ENCODE results near the gene ANKS1B.

ANKS1B gene

GRCh38 chr12:98912401-98912974 is 1072.2 kb downstream of the ANKS1B start:
- H4K20me1 ChIP-seq (ENCODE audit: insufficient read depth, low read length): no peaks in the 10 kb centered on the region
- no peaks in the 10 kb centered on the region for H3K79me2 ChIP-seq (ENCODE audit: insufficient read depth, low read length)
- no peaks in the 10 kb centered on the region for H3K4me1 ChIP-seq (ENCODE audit: insufficient read depth, low read length, severe bottlenecking)
- no peaks in the 10 kb centered on the region for H3F3A ChIP-seq (ENCODE audit: insufficient read depth, low read length)
- no peaks in the 10 kb centered on the region for H3K9me3 ChIP-seq (ENCODE audit: low read length)
- TF ChIP-seq EZH2 (IDR thresholded peaks at IDR 0.05; ENCODE audit: borderline replicate concordance, low read length): no peak
- no peak for TF ChIP-seq CTCF (IDR thresholded peaks at IDR 0.05; ENCODE audit: low read length)
- H3K27ac ChIP-seq (ENCODE audit: low read depth, low read length, poor library complexity, severe bottlenecking): no peak overlapping the region
- H3K4me3 ChIP-seq (ENCODE audit: low read depth, low read length, poor library complexity, severe bottlenecking): no peak overlapping the region
- no peaks in the 10 kb centered on the region for H3K36me3 ChIP-seq (ENCODE audit: insufficient read depth, low read length)
- H3K27me3 ChIP-seq (ENCODE audit: insufficient read depth, low read length): no peaks in the 10 kb centered on the region
- no peak overlapping the region for H3K9ac ChIP-seq (ENCODE audit: low read length)
- H3K4me2 ChIP-seq (ENCODE audit: low read length): no peak overlapping the region
- H2AFZ ChIP-seq (ENCODE audit: low read length): no peak overlapping the region
- no peaks in the 10 kb centered on the region for H3K9me2 ChIP-seq (ENCODE audit: low read depth, low read length)

- H2AFZ ChIP-seq (ENCODE audit: low read length): no peak overlapping the region
- no peaks in the 10 kb centered on the region for H3K79me2 ChIP-seq (ENCODE audit: insufficient read depth, low read length)
- H3F3A ChIP-seq (ENCODE audit: insufficient read depth, low read length): no peaks in the 10 kb centered on the region
- no peaks in the 10 kb centered on the region for H3K9me3 ChIP-seq (ENCODE audit: low read length)
- no peak overlapping the region for H3K4me2 ChIP-seq (ENCODE audit: low read length)
- no peaks in the 10 kb centered on the region for H3K9me2 ChIP-seq (ENCODE audit: low read depth, low read length)
- H3K27ac ChIP-seq (ENCODE audit: low read depth, low read length, poor library complexity, severe bottlenecking): no peak overlapping the region
- H3K4me1 ChIP-seq (ENCODE audit: insufficient read depth, low read length, severe bottlenecking): no peaks in the 10 kb centered on the region
- H3K9ac ChIP-seq (ENCODE audit: low read length): no peak overlapping the region
- TF ChIP-seq CTCF (IDR thresholded peaks at IDR 0.05; ENCODE audit: low read length) (no peak), EZH2 (IDR thresholded peaks at IDR 0.05; ENCODE audit: borderline replicate concordance, low read length) (no peak)
- H3K4me3 ChIP-seq (ENCODE audit: low read depth, low read length, poor library complexity, severe bottlenecking): no peak overlapping the region
- no peaks in the 10 kb centered on the region for H4K20me1 ChIP-seq (ENCODE audit: insufficient read depth, low read length)
- H3K36me3 ChIP-seq (ENCODE audit: insufficient read depth, low read length): no peaks in the 10 kb centered on the region
- no peaks in the 10 kb centered on the region for H3K27me3 ChIP-seq (ENCODE audit: insufficient read depth, low read length)
Observed at GRCh38 chr12:98911396-98911795, 1073.3 kb downstream of the ANKS1B start.

GRCh38 chr12:98909746-98910145 is 1075.0 kb downstream of the ANKS1B start:
- Histone ChIP-seq H3K9me2 (ENCODE audit: low read depth, low read length) (no peaks in the 10 kb centered on the region), H3K36me3 (ENCODE audit: insufficient read depth, low read length) (no peaks in the 10 kb centered on the region), H4K20me1 (ENCODE audit: insufficient read depth, low read length) (no peaks in the 10 kb centered on the region), H3K9me3 (ENCODE audit: low read length) (no peaks in the 10 kb centered on the region), H3K4me2 (ENCODE audit: low read length) (no peak overlapping the region), H3K9ac (ENCODE audit: low read length) (no peak overlapping the region), H3F3A (ENCODE audit: insufficient read depth, low read length) (no peaks in the 10 kb centered on the region), H2AFZ (ENCODE audit: low read length) (no peak overlapping the region), H3K27me3 (ENCODE audit: insufficient read depth, low read length) (no peaks in the 10 kb centered on the region), H3K4me3 (ENCODE audit: low read depth, low read length, poor library complexity, severe bottlenecking) (no peak overlapping the region), H3K27ac (ENCODE audit: low read depth, low read length, poor library complexity, severe bottlenecking) (no peak overlapping the region), H3K4me1 (ENCODE audit: insufficient read depth, low read length, severe bottlenecking) (no peaks in the 10 kb centered on the region), H3K79me2 (ENCODE audit: insufficient read depth, low read length) (no peaks in the 10 kb centered on the region)
- TF ChIP-seq EZH2 (IDR thresholded peaks at IDR 0.05; ENCODE audit: borderline replicate concordance, low read length) (no peak), CTCF (IDR thresholded peaks at IDR 0.05; ENCODE audit: low read length) (no peak)

All from OCI-LY1 (cell line).